ENCODE results near the gene RAB19. TPM values are rescaled to one million over a fixed set of nuclear protein-coding genes. Genes with fewer than 3 reads are reported as not detected.

Gene RAB19
- total and polyA plus RNA-seq, 2 of the 13 experiments (the other 11 are each of a cell fraction or from before 2014, with no cell fraction given) = 0.31 TPM; not detected in 1

GRCh38 chr7:140423501-140423900 is 19.6 kb downstream of the RAB19 start:
- no peak overlapping the region for H3K27ac ChIP-seq (ENCODE audit: extremely low read length, insufficient read depth, low read length)

More at GRCh38 chr7:140423501-140423900, 19.6 kb downstream of the RAB19 start:
- Histone ChIP-seq H3K79me2 (ENCODE audit: insufficient read depth, low read length) (no peaks in the 10 kb centered on the region), H3K4me2 (ENCODE audit: low read depth, low read length) (no peak overlapping the region), H2AFZ (ENCODE audit: low read length) (no peak overlapping the region), H3K4me1 (ENCODE audit: insufficient read depth, low read length) (no peaks in the 10 kb centered on the region), H3K36me3 (replicated peaks in 1 of 2; ENCODE audit: control insufficient read depth in 1 of 2, insufficient read depth in 2 of 2, low read length in 2 of 2) (no peaks in the 10 kb centered on the region), H3K27me3 (ENCODE audit: control insufficient read depth in 1 of 2, insufficient read depth in 2 of 2, low read length in 2 of 2) (no peaks in the 10 kb centered on the region), H3K4me3 (replicated peaks in 1 of 3; ENCODE audit: insufficient read depth in 1 of 3, low read depth in 2 of 3, low read length in 3 of 3) (no peak overlapping the region), H3K9ac (ENCODE audit: insufficient read depth, low read depth, low read length) (no peak overlapping the region), H4K20me1 (ENCODE audit: insufficient read depth, low read length) (no peaks in the 10 kb centered on the region), H3K9me3 (ENCODE audit: low read length) (no peaks in the 10 kb centered on the region)
- no peak for ATAC-seq
- intact Hi-C loops (cut with micrococcal nuclease; ENCODE audit: unreplicated experiment) = no loop called here
- no TSS peak for BruUV-seq (replicated peaks)
- WGBS (ENCODE audit: low lambda C conversion rate) = 81% methylated on average over 3 of the region's 3 CpGs
- ChIA-PET POLR2A (no interaction called here), CTCF (ENCODE audit: low intra/inter-chr PET ratio, low total read pairs) (no interaction called here)
- no peak for TF ChIP-seq ISX (CRISPR knock-in tag; conservative IDR thresholded peaks at IDR 0.05)
- TF ChIP-seq PPARG (CRISPR knock-in tag; conservative IDR thresholded peaks at IDR 0.05) = no peak
- no peak for TF ChIP-seq STAT6 (CRISPR knock-in tag; IDR thresholded peaks at IDR 0.05; ENCODE audit: borderline replicate concordance)
- TF ChIP-seq BRF2 (CRISPR knock-in tag; IDR thresholded peaks at IDR 0.05) = no peak
- TF ChIP-seq KLF12 (CRISPR knock-in tag; IDR thresholded peaks at IDR 0.05; ENCODE audit: borderline replicate concordance) = no peak
- no peak for TF ChIP-seq WIZ (CRISPR knock-in tag; IDR thresholded peaks at IDR 0.05)
- in situ Hi-C loops (cut with HindIII; ENCODE audit: extremely low pct_ligation_motif_present, low pct_unique_long_range_greater_than_20kb) = no loop called here
- FAIRE-seq = no peak
- DNase-seq (ENCODE audit: low spot score) = no peak

All from HepG2 (cell line).